Measurements from ENCODE around the gene KCNIP2. TPM values are rescaled to one million over a fixed set of nuclear protein-coding genes. Genes with fewer than 3 reads are reported as not detected.

KCNIP2 gene
- total and polyA plus RNA-seq, 2 donors (not counting 1 experiment from before 2014, with no cell fraction given), result 0.37 to 1.8 TPM

- no peaks in the 10 kb centered on the region for H3K27me3 ChIP-seq (ENCODE audit: control insufficient read depth, insufficient read depth, low read length)
- H3K9ac ChIP-seq (ENCODE audit: insufficient read depth, low read length), result peak within 1 kb of the TSS; percentile 68
- peak within 1 kb of the TSS; percentile 93 for H3K4me2 ChIP-seq (ENCODE audit: extremely low read depth, insufficient read depth, low read length)
- no peaks in the 10 kb centered on the region for H4K20me1 ChIP-seq (ENCODE audit: control insufficient read depth, extremely low read depth, insufficient read depth, low read length)
- H3K36me3 ChIP-seq (ENCODE audit: control insufficient read depth, insufficient read depth, low read length), result peaks cover 2% of the 10 kb centered on the region
- peak within 1 kb of the TSS; percentile 75 to 90 (median 83) for H3K4me3 ChIP-seq (replicated peaks in 1 of 4; ENCODE audit: control extremely low read depth in 1 of 4, insufficient read depth in 1 of 4, low read depth in 3 of 4, low read length in 4 of 4)
- peak; percentile 71 to 73 for DNase-seq (ENCODE audit: low read depth in 2 of 2)
- H3K9me3 ChIP-seq (ENCODE audit: control insufficient read depth, insufficient read depth, low read depth, low read length), result no peaks in the 10 kb centered on the region
- H3K4me1 ChIP-seq (ENCODE audit: control insufficient read depth, extremely low read depth, insufficient read depth, low read length), result peaks cover 7% of the 10 kb centered on the region
- peaks cover 9% of the 10 kb centered on the region for H3K79me2 ChIP-seq (ENCODE audit: control insufficient read depth, insufficient read depth, low read length)
- H3K27ac ChIP-seq (ENCODE audit: insufficient read depth, low read length), result peak within 1 kb of the TSS; percentile 84
- TF ChIP-seq CTCF (conservative IDR thresholded peaks at IDR 0.05 in 1 of 2, IDR thresholded peaks at IDR 0.05 in 1 of 2; ENCODE audit: low read depth in 1 of 2, low read length in 2 of 2) (no peak), EZH2 (IDR thresholded peaks at IDR 0.05; ENCODE audit: low read length, missing control alignments) (no peak)
- H2AFZ ChIP-seq (ENCODE audit: low read length), result peak within 1 kb of the TSS; percentile 66
Observed at GRCh38 chr10:101782811-101783735, 60.5 kb downstream of the KCNIP2 start, which contains the start of gene NPM3. NPM3 (minus strand) TSS chr10:101783446; CDS start chr10:101783390, 56 bp downstream.

- Histone ChIP-seq H2AFZ (ENCODE audit: low read length) (no peak overlapping the region), H3K27ac (ENCODE audit: insufficient read depth, low read length) (peak overlapping the region; percentile 84)
Observed at GRCh38 chr10:101781984-101782810, 61.4 kb downstream of the KCNIP2 start.

More at GRCh38 chr10:101781984-101782810, 61.4 kb downstream of the KCNIP2 start:
- Histone ChIP-seq H3K4me1 (ENCODE audit: control insufficient read depth, extremely low read depth, insufficient read depth, low read length) (peaks cover 7% of the 10 kb centered on the region), H3K27me3 (ENCODE audit: control insufficient read depth, insufficient read depth, low read length) (no peaks in the 10 kb centered on the region), H3K79me2 (ENCODE audit: control insufficient read depth, insufficient read depth, low read length) (peaks cover 9% of the 10 kb centered on the region), H4K20me1 (ENCODE audit: control insufficient read depth, extremely low read depth, insufficient read depth, low read length) (no peaks in the 10 kb centered on the region), H3K36me3 (ENCODE audit: control insufficient read depth, insufficient read depth, low read length) (no peaks in the 10 kb centered on the region), H3K9me3 (ENCODE audit: control insufficient read depth, insufficient read depth, low read depth, low read length) (no peaks in the 10 kb centered on the region), H3K4me2 (ENCODE audit: extremely low read depth, insufficient read depth, low read length) (peak overlapping the region; percentile 93), H3K9ac (ENCODE audit: insufficient read depth, low read length) (peak overlapping the region; percentile 68), H3K4me3 (replicated peaks in 1 of 4; ENCODE audit: control extremely low read depth in 1 of 4, insufficient read depth in 1 of 4, low read depth in 3 of 4, low read length in 4 of 4) (peak overlapping the region; percentile 75 to 90 (median 83))
- TF ChIP-seq CTCF (conservative IDR thresholded peaks at IDR 0.05 in 1 of 2, IDR thresholded peaks at IDR 0.05 in 1 of 2; ENCODE audit: low read depth in 1 of 2, low read length in 2 of 2), result no peak
- TF ChIP-seq EZH2 (IDR thresholded peaks at IDR 0.05; ENCODE audit: low read length, missing control alignments), result no peak
- no peak for DNase-seq (ENCODE audit: low read depth in 2 of 2)

All from fibroblast of lung (primary cell).